Sigmoid colon (tissue), 7 donors: ENCODE measurements around the gene TMED5. TPM values are rescaled to one million over a fixed set of nuclear protein-coding genes. Genes with fewer than 3 reads are reported as not detected.
"Not testable (repeated sequence)": the region's sequence is repeated elsewhere in the genome, so short reads cannot be mapped to it uniquely, and the experiment has no call there.

Experiments
- DNase-seq: peaks from one replicate; pipeline ENCODE4 v3.0.0-alpha.2; 2019
- H3K27ac ChIP-seq, 4 donors: fragments of 200-600 bp; sonication (generic); one replicate each; pipeline ENCODE4 v1.5.1; 2016 to 2019; ENCODE audit warnings: mild to moderate bottlenecking in 1 of 4
- H3K27me3 ChIP-seq, 3 donors: fragments of 200-600 bp; sonication (generic); one replicate each; pipeline ENCODE4 v1.5.1; 2019; ENCODE audit warnings: mild to moderate bottlenecking in 1 of 3
- H3K36me3 ChIP-seq, 4 donors: fragments of 200-600 bp; sonication (generic); one replicate each; pipeline ENCODE4 v1.5.1; 2016 to 2019
- H3K4me1 ChIP-seq, 4 donors: fragments of 200-600 bp; sonication (generic); one replicate each; pipeline ENCODE4 v1.5.1; 2017 to 2019
- H3K4me3 ChIP-seq, 4 donors: fragments of 200-600 bp; sonication (generic); one replicate each; pipeline ENCODE4 v1.5.1; 2017 to 2019; ENCODE audit warnings: mild to moderate bottlenecking in 2 of 4, moderate library complexity in 1 of 4
- H3K9me3 ChIP-seq, 4 donors: fragments of 200-600 bp in 3 of 4; sonication (generic) in 3 of 4; one replicate each; pipeline versions ENCODE4 v1.5.1 to v1.6.1; 2013 to 2019
- EP300 ChIP-seq, 4 donors: sonication (generic); formaldehyde crosslinking; IDR thresholded peaks; one replicate each; pipeline ENCODE4 v1.6.1; 2017; ENCODE audit warnings: antibody characterized with exemption in 4 of 4
- POLR2A ChIP-seq, 2 donors: fragments of 450-650 bp; IDR thresholded peaks; one replicate each; pipeline ENCODE4 v1.6.1; 2016; ENCODE audit warnings: antibody characterized with exemption in 2 of 2, mild to moderate bottlenecking in 2 of 2, moderate library complexity in 2 of 2
- POLR2AphosphoS5 ChIP-seq, 4 donors: sonication (generic); formaldehyde crosslinking; IDR thresholded peaks; one replicate each; pipeline ENCODE4 v1.6.1; 2017; ENCODE audit warnings: antibody characterized with exemption in 4 of 4
- WGBS, 2 donors: extraction: QIAGEN DNeasy Blood & Tissue Kit; methylation state at CpG; one replicate each; pipeline ENCODE4 v1.1.7; 2013; 5-methylcytosine and 5-hydroxymethylcytosine counted together
- intact Hi-C: fragments of 100-400 bp; cut with DNase I; formaldehyde crosslinking; loops from one replicate; pipeline ENCODE4 v1.15.1; 2023
- polyA plus RNA-seq, 3 donors: library from polyadenylated mRNA; stranded (reverse); fragments of 200-250 nt; gene quantifications; one replicate each; pipeline ENCODE4 v1.2.3, GENCODE V29; 2013
- total RNA-seq, 4 donors: library from RNA; depleted of rRNA; stranded (reverse); fragments of >200 nt; gene quantifications; one replicate each; pipeline ENCODE4 v1.1.0, GENCODE V29; 2016
- TF ChIP-seq, protein P1 (sequence below), 4 experiments: fragments of 450-650 bp in 3 of 4; fragments of 200-600 bp in 1 of 4; IDR thresholded peaks; one replicate each; pipeline ENCODE4 v1.5.1; 2016 to 2019; ENCODE audit warnings: antibody characterized with exemption in 4 of 4, mild to moderate bottlenecking in 3 of 4, moderate library complexity in 2 of 4
- donor health status: healthy with polysubstance abuse.
- donor health status: Bipolar disorder and iron deficiency.
- donor health status: healthy.

TMED5 gene
- total and polyA plus RNA-seq, 7 donors: 9.0 to 59.7 (median 41.0) TPM

GRCh38 chr1:93172778-93173177 is 7.4 kb downstream of the TMED5 start:
- H3K9me3 ChIP-seq: no peaks in the 10 kb centered on the region
- no peak overlapping the region for H3K4me3 ChIP-seq
- H3K27ac ChIP-seq: no peak overlapping the region
- 70 to 77% methylated on average over 1 of the region's 1 CpG for WGBS, 2 donors
- intact Hi-C loops: loop anchor here (10.0 kb wide), 1 partner anchor 388 kb away; the partner anchor contains the start of gene EVI5
- no peaks in the 10 kb centered on the region for H3K27me3 ChIP-seq
- TF ChIP-seq POLR2A (IDR thresholded peaks at IDR 0.05) (no peak), EP300 (IDR thresholded peaks at IDR 0.05) (no peak), POLR2AphosphoS5 (IDR thresholded peaks at IDR 0.05) (no peak)
- TF ChIP-seq, protein P1, sequence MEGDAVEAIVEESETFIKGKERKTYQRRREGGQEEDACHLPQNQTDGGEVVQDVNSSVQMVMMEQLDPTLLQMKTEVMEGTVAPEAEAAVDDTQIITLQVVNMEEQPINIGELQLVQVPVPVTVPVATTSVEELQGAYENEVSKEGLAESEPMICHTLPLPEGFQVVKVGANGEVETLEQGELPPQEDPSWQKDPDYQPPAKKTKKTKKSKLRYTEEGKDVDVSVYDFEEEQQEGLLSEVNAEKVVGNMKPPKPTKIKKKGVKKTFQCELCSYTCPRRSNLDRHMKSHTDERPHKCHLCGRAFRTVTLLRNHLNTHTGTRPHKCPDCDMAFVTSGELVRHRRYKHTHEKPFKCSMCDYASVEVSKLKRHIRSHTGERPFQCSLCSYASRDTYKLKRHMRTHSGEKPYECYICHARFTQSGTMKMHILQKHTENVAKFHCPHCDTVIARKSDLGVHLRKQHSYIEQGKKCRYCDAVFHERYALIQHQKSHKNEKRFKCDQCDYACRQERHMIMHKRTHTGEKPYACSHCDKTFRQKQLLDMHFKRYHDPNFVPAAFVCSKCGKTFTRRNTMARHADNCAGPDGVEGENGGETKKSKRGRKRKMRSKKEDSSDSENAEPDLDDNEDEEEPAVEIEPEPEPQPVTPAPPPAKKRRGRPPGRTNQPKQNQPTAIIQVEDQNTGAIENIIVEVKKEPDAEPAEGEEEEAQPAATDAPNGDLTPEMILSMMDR (IDR thresholded peaks at IDR 0.05): no peak
- peaks cover 0 to 8% (median 0%) of the 10 kb centered on the region in 4 donors for H3K36me3 ChIP-seq
- H3K4me1 ChIP-seq: peaks cover 0 to 42% (median 24%) of the 10 kb centered on the region in 4 donors
- no peak for DNase-seq

- WGBS, 2 donors: 19 to 54% methylated on average over 1 of the region's 1 CpG
- peaks cover 0 to 8% (median 0%) of the 10 kb centered on the region in 4 donors for H3K36me3 ChIP-seq
- DNase-seq: no peak
- no peaks in the 10 kb centered on the region for H3K9me3 ChIP-seq
- intact Hi-C loops: loop anchor here (10.0 kb wide), 1 partner anchor 387 kb away; the partner anchor contains the start of gene EVI5
- H3K4me3 ChIP-seq: no peak overlapping the region
- H3K27ac ChIP-seq: no peak overlapping the region
- H3K27me3 ChIP-seq: no peaks in the 10 kb centered on the region
- peaks cover 0 to 31% (median 18%) of the 10 kb centered on the region in 4 donors for H3K4me1 ChIP-seq
- no peak for TF ChIP-seq EP300 (IDR thresholded peaks at IDR 0.05)
- TF ChIP-seq, protein P1 (IDR thresholded peaks at IDR 0.05): no peak
- no peak for TF ChIP-seq POLR2A (IDR thresholded peaks at IDR 0.05)
- TF ChIP-seq POLR2AphosphoS5 (IDR thresholded peaks at IDR 0.05): no peak
Measured at GRCh38 chr1:93171549-93172034, 8.6 kb downstream of the TMED5 start.

DNA sequence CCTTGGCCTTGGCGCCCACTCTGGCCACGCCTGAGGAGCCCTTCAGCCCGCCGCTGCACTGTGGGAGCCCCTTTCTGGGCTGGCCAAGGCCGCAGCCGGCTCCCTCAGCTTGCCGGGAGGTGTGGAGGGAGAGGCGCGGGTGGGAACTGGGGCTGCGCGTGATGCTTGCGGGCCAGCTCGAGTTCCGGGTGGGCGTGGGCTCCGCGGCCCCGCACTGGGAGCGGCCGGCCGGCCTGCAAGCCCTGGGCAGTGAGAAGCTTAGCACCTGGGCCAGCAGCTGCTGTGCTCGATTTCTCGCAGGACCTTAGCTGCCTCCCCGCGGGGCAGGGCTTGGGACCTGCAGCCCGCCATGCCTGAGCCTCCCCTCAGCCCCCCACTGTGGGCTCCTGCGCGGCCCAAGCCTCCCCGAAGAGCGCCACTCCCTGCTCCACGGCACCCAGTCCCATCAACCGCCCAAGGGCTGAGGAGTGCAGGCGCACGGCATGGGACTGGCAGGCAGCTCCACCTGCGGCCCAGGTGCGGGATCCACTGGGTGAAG is 10.0 kb downstream of the TMED5 start:
- DNase-seq, H3K27me3 ChIP-seq, H3K4me3 ChIP-seq, H3K36me3 ChIP-seq, H3K9me3 ChIP-seq, H3K27ac ChIP-seq: not testable (repeated sequence)
- intact Hi-C loops: loop anchor here (10.0 kb wide), 1 partner anchor 385 kb away; the partner anchor contains the start of gene EVI5
- 96 to 98% methylated on average over 36 of the region's 36 CpGs for WGBS, 2 donors
- H3K4me1 ChIP-seq: peaks cover 0 to 29% (median 16%) of the 10 kb centered on the region in 4 donors

- no peak overlapping the region for H3K4me3 ChIP-seq
- no peaks in the 10 kb centered on the region for H3K9me3 ChIP-seq
- no peaks in the 10 kb centered on the region for H3K27me3 ChIP-seq
- H3K4me1 ChIP-seq: peaks cover 0 to 13% (median 3%) of the 10 kb centered on the region in 4 donors
- H3K36me3 ChIP-seq: no peaks in the 10 kb centered on the region
- intact Hi-C loops: no loop called here
- no peak for DNase-seq
- TF ChIP-seq POLR2A (IDR thresholded peaks at IDR 0.05): no peak
- TF ChIP-seq EP300 (IDR thresholded peaks at IDR 0.05): no peak
- TF ChIP-seq, protein P1 (IDR thresholded peaks at IDR 0.05): no peak
- TF ChIP-seq POLR2AphosphoS5 (IDR thresholded peaks at IDR 0.05): no peak
- H3K27ac ChIP-seq: no peak overlapping the region
Measured at GRCh38 chr1:93167006-93167405, 13.2 kb downstream of the TMED5 start.

DNA sequence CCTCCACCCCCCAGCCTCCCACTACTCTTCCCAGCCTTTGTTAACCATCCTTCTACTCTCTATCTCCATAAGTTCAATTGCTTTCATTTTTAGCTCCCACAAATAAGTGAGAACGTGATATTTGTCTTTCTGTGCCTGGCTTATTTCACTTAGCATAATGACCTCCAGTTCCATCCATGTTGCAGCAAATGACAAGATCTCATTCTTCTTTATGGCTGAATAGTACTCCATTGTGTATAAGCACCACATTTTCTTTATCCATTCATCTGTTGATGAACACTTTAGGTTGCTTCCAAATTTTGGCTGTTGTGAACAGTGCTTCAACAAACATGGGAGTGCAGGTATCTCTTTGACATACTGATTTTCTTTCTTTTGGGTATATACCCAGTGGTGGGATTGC is 14.3 kb downstream of the TMED5 start:
- H3K9me3 ChIP-seq, H3K4me3 ChIP-seq, H3K36me3 ChIP-seq, H3K4me1 ChIP-seq, H3K27ac ChIP-seq, H3K27me3 ChIP-seq, DNase-seq, intact Hi-C loops: not testable (repeated sequence)
- WGBS, 2 donors: 94 to 98% methylated on average over 1 of the region's 1 CpG

DNA sequence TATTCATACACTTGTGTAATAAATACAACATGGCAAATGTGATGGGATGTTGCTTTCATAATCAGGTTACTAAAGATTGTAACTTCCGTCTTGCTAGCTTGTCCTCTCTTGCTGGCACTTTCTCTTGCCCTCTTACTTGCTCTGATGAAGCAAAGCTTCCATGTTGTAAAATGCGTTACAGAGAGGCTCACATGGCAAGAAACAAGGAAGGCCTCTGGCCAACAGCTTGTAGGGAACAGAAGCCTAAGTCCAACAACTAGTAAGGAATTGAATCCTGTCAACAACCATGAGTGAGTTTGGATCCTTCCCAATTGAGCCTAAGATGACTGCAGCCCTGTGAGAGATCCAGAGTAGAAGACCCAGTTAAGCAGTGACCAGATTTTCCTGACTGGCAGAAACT is 15.4 kb downstream of the TMED5 start:
- no peaks in the 10 kb centered on the region for H3K9me3 ChIP-seq
- intact Hi-C loops: no loop called here
- no peak overlapping the region for H3K27ac ChIP-seq
- H3K36me3 ChIP-seq: peaks cover 0 to 2% (median 0%) of the 10 kb centered on the region in 4 donors
- DNase-seq: no peak
- TF ChIP-seq POLR2AphosphoS5 (IDR thresholded peaks at IDR 0.05): no peak
- TF ChIP-seq, protein P1 (IDR thresholded peaks at IDR 0.05): no peak
- TF ChIP-seq POLR2A (IDR thresholded peaks at IDR 0.05): no peak
- 92 to 94% methylated on average over 2 of the region's 2 CpGs for WGBS, 2 donors
- no peak overlapping the region for H3K4me3 ChIP-seq
- no peaks in the 10 kb centered on the region for H3K27me3 ChIP-seq
- no peaks in the 10 kb centered on the region for H3K4me1 ChIP-seq

- H3K36me3 ChIP-seq: peaks cover 0 to 17% (median 0%) of the 10 kb centered on the region in 4 donors
- H3K4me3 ChIP-seq, intact Hi-C loops, H3K27me3 ChIP-seq, DNase-seq, H3K9me3 ChIP-seq, H3K27ac ChIP-seq, H3K4me1 ChIP-seq: not testable (repeated sequence)
- 97% methylated on average over 8 of the region's 8 CpGs for WGBS, 2 donors
Measured at GRCh38 chr1:93163314-93163713, 16.9 kb downstream of the TMED5 start.
